BLaER1 treated with 17β-estradiol and CSF1 and Interleukin-3, amounts not matched to agents 10 nM and 100 nM (cell line): Measurements from ENCODE around the gene SOX21.

Experiments
- H3K27ac ChIP-seq, 11 experiments: shearing (Covaris generic); formaldehyde crosslinking; 2 replicates each; pipeline ENCODE4 v1.8.1; 2022
- H3K27me3 ChIP-seq, 11 experiments: shearing (Covaris generic); formaldehyde crosslinking; 2 replicates each; pipeline ENCODE4 v1.8.1; 2022
- H3K36me3 ChIP-seq, 11 experiments: shearing (Covaris generic); formaldehyde crosslinking; 2 replicates each; pipeline ENCODE4 v1.8.1; 2022
- H3K4me1 ChIP-seq, 10 experiments: shearing (Covaris generic); formaldehyde crosslinking; 2 replicates each; pipeline ENCODE4 v1.8.1; 2022
- H3K4me2 ChIP-seq, 11 experiments: shearing (Covaris generic); formaldehyde crosslinking; 2 replicates each; pipeline ENCODE4 v1.8.1; 2022
- H3K4me3 ChIP-seq, 10 experiments: shearing (Covaris generic); formaldehyde crosslinking; 2 replicates each; pipeline ENCODE4 v1.8.1; 2022
- H3K9ac ChIP-seq, 11 experiments: shearing (Covaris generic); formaldehyde crosslinking; 2 replicates each; pipeline ENCODE4 v1.8.1; 2022
- H3K9me3 ChIP-seq, 11 experiments: shearing (Covaris generic); formaldehyde crosslinking; replicated peaks in 1 of 11; 2 replicates each; pipeline ENCODE4 v1.8.1; 2022
- H4K20me1 ChIP-seq, 11 experiments: shearing (Covaris generic); formaldehyde crosslinking; 2 replicates each; pipeline ENCODE4 v1.8.1; 2022
- Cebpa-rat ChIP-seq, 11 experiments: shearing (Covaris generic); IDR thresholded peaks; 2 replicates each; pipeline ENCODE4 v1.8.1; 2022

SOX21 gene

GRCh38 chr13:94706101-94706842, 6.1 kb downstream of the SOX21 start:
- Histone ChIP-seq H3K4me1 (peaks cover 0 to 3% (median 0%) of the 10 kb centered on the region in 10 experiments; a peak in 1 of 20 replicates), H4K20me1 (peaks cover 0 to 42% (median 12%) of the 10 kb centered on the region in 11 experiments; a peak in 12 of 22 replicates), H3K4me3 (no peak overlapping the region), H3K9me3 (peaks cover 44 to 76% (median 62%) of the 10 kb centered on the region in 11 experiments), H3K9ac (no peak overlapping the region), H3K27ac (no peak overlapping the region), H3K27me3 (peaks cover 94 to 100% (median 100%) of the 10 kb centered on the region in 11 experiments), H3K36me3 (no peaks in the 10 kb centered on the region), H3K4me2 (no peak overlapping the region)
- no peak for TF ChIP-seq Cebpa-rat (IDR thresholded peaks at IDR 0.05)

- no peak overlapping the region for H3K27ac ChIP-seq
- TF ChIP-seq Cebpa-rat (IDR thresholded peaks at IDR 0.05): no peak
- H3K9me3 ChIP-seq: peaks cover 38 to 73% (median 60%) of the 10 kb centered on the region in 11 experiments
- H3K9ac ChIP-seq: no peak overlapping the region
- H3K4me1 ChIP-seq: peaks cover 0 to 3% (median 0%) of the 10 kb centered on the region in 10 experiments; a peak in 1 of 20 replicates
- H3K27me3 ChIP-seq: peaks cover 85 to 100% (median 99%) of the 10 kb centered on the region in 11 experiments
- no peak overlapping the region for H3K4me3 ChIP-seq
- no peak overlapping the region for H3K4me2 ChIP-seq
- peaks cover 0 to 41% (median 12%) of the 10 kb centered on the region in 11 experiments; a peak in 12 of 22 replicates for H4K20me1 ChIP-seq
- no peaks in the 10 kb centered on the region for H3K36me3 ChIP-seq
Observed at GRCh38 chr13:94705081-94706030, 7.0 kb downstream of the SOX21 start.

- no peak overlapping the region for H3K4me3 ChIP-seq
- peaks cover 77 to 98% (median 92%) of the 10 kb centered on the region in 11 experiments for H3K27me3 ChIP-seq
- TF ChIP-seq Cebpa-rat (IDR thresholded peaks at IDR 0.05): no peak
- peaks cover 0 to 38% (median 12%) of the 10 kb centered on the region in 11 experiments; a peak in 12 of 22 replicates for H4K20me1 ChIP-seq
- H3K4me1 ChIP-seq: peaks cover 0 to 3% (median 0%) of the 10 kb centered on the region in 10 experiments; a peak in 1 of 20 replicates
- H3K9me3 ChIP-seq: peaks cover 38 to 73% (median 58%) of the 10 kb centered on the region in 11 experiments
- H3K27ac ChIP-seq: no peak overlapping the region
- H3K36me3 ChIP-seq: no peaks in the 10 kb centered on the region
- H3K4me2 ChIP-seq: no peak overlapping the region
- no peak overlapping the region for H3K9ac ChIP-seq
Observed at GRCh38 chr13:94704377-94705080, 7.8 kb downstream of the SOX21 start.

GRCh38 chr13:94703721-94704314, 8.5 kb downstream of the SOX21 start:
- Histone ChIP-seq H3K4me2 (no peak overlapping the region), H3K9me3 (peaks cover 38 to 70% (median 58%) of the 10 kb centered on the region in 11 experiments), H3K36me3 (no peaks in the 10 kb centered on the region), H3K4me3 (no peak overlapping the region), H3K4me1 (peaks cover 0 to 3% (median 0%) of the 10 kb centered on the region in 10 experiments; a peak in 1 of 20 replicates), H4K20me1 (peaks cover 0 to 30% (median 12%) of the 10 kb centered on the region in 11 experiments; a peak in 12 of 22 replicates), H3K9ac (no peak overlapping the region), H3K27me3 (peaks cover 70 to 91% (median 85%) of the 10 kb centered on the region in 11 experiments), H3K27ac (no peak overlapping the region)
- TF ChIP-seq Cebpa-rat (IDR thresholded peaks at IDR 0.05): no peak

- no peak overlapping the region for H3K4me3 ChIP-seq
- H3K27me3 ChIP-seq: peaks cover 64 to 86% (median 80%) of the 10 kb centered on the region in 11 experiments
- H3K36me3 ChIP-seq: no peaks in the 10 kb centered on the region
- no peak overlapping the region for H3K27ac ChIP-seq
- no peak for TF ChIP-seq Cebpa-rat (IDR thresholded peaks at IDR 0.05)
- no peak overlapping the region for H3K4me2 ChIP-seq
- no peak overlapping the region for H3K9ac ChIP-seq
- peaks cover 38 to 67% (median 56%) of the 10 kb centered on the region in 11 experiments for H3K9me3 ChIP-seq
- peaks cover 0 to 3% (median 0%) of the 10 kb centered on the region in 10 experiments; a peak in 1 of 20 replicates for H3K4me1 ChIP-seq
- H4K20me1 ChIP-seq: peaks cover 0 to 25% (median 12%) of the 10 kb centered on the region in 11 experiments; a peak in 12 of 22 replicates
Observed at GRCh38 chr13:94703271-94703670, 9.1 kb downstream of the SOX21 start.

- TF ChIP-seq Cebpa-rat (IDR thresholded peaks at IDR 0.05): no peak
- H3K36me3 ChIP-seq: no peaks in the 10 kb centered on the region
- H3K9ac ChIP-seq: no peak overlapping the region
- H3K27ac ChIP-seq: no peak overlapping the region
- no peak overlapping the region for H3K4me3 ChIP-seq
- H3K27me3 ChIP-seq: peaks cover 56 to 77% (median 71%) of the 10 kb centered on the region in 11 experiments
- no peak overlapping the region for H3K4me2 ChIP-seq
- peaks cover 34 to 58% (median 47%) of the 10 kb centered on the region in 11 experiments for H3K9me3 ChIP-seq
- peaks cover 0 to 16% (median 5%) of the 10 kb centered on the region in 11 experiments; a peak in 11 of 22 replicates for H4K20me1 ChIP-seq
- peaks cover 0 to 3% (median 0%) of the 10 kb centered on the region in 10 experiments; a peak in 1 of 20 replicates for H3K4me1 ChIP-seq
Observed at GRCh38 chr13:94702181-94703041, 9.9 kb downstream of the SOX21 start.

GRCh38 chr13:94701313-94702180, 10.8 kb downstream of the SOX21 start:
- H3K4me3 ChIP-seq: no peak overlapping the region
- no peaks in the 10 kb centered on the region for H3K36me3 ChIP-seq
- peaks cover 47 to 69% (median 62%) of the 10 kb centered on the region in 11 experiments for H3K27me3 ChIP-seq
- no peak overlapping the region for H3K4me2 ChIP-seq
- H3K9ac ChIP-seq: no peak overlapping the region
- no peak overlapping the region for H3K27ac ChIP-seq
- H4K20me1 ChIP-seq: peaks cover 0 to 9% (median 0%) of the 10 kb centered on the region in 11 experiments; a peak in 5 of 22 replicates
- H3K4me1 ChIP-seq: no peaks in the 10 kb centered on the region
- H3K9me3 ChIP-seq: peaks cover 32 to 51% (median 45%) of the 10 kb centered on the region in 11 experiments
- TF ChIP-seq Cebpa-rat (IDR thresholded peaks at IDR 0.05): no peak
